ENCODE results near the gene DHRS2. TPM values are rescaled to one million over a fixed set of nuclear protein-coding genes. Genes with fewer than 3 reads are reported as not detected.
"Not testable (repeated sequence)": the region's sequence is repeated elsewhere in the genome, so short reads cannot be mapped to it uniquely, and the experiment has no call there.

The DHRS2 gene
- total and polyA plus RNA-seq, 2 of the 13 experiments (the other 11 are each of a cell fraction or from before 2014, with no cell fraction given), result 1,621 to 3,021 TPM

DNA sequence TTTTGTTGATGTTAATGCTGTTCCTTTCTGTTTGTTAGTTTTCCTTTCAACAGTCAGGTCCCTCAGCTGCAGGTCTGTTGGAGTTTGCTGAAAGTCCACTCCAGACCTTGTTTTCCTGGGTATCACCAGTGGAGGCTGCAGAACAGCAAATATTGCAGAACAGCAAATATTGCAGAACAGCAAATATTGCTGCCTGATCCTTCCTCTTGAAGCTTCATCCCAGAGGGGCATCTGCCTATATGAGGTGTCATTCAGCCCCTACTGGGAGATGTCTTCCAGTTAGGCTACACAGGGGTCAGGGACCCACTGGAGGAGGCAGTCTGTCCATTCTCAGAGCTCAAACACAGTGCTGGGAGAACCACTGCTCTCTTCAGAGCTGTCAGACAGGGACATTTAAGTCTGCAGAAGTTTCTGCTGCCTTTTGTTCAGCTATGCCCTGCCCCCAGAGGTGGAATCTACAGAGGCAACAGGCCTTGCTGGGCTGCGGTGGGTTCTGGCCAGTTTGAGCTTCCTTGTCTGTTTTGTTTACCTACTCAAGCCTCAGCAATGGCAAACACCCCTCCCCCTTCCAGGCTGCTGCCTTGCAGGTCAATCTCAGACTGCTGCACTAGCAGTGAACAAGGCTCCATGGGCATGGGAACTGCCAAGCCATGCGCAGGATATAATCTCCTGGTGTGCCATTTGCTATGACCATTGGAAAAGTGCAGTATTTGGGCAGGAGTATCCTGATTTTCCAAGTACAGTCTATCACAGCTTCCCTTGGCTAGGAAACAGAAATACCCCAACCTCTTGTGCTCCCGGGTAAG is 53.7 kb downstream of the DHRS2 start (continued):
- peak; percentile 48; the same call in 1 of the 2 replicates for TF ChIP-seq CBFB (CRISPR knock-in tag; IDR thresholded peaks at IDR 0.05)
- peak; percentile 67; the same call in 1 of the 2 replicates for TF ChIP-seq HMG20B (CRISPR knock-in tag; conservative IDR thresholded peaks at IDR 0.05)
- peak; percentile 88 for TF ChIP-seq NCOA2 (CRISPR knock-in tag; IDR thresholded peaks at IDR 0.05)
- peak; percentile 58; the same call in 1 of the 2 replicates for TF ChIP-seq PITX1 (CRISPR knock-in tag; IDR thresholded peaks at IDR 0.05)
- peak; percentile 51; the same call in 1 of the 2 replicates for TF ChIP-seq NFIC (IDR thresholded peaks at IDR 0.05; ENCODE audit: low read length)
- TF ChIP-seq, protein P1, sequence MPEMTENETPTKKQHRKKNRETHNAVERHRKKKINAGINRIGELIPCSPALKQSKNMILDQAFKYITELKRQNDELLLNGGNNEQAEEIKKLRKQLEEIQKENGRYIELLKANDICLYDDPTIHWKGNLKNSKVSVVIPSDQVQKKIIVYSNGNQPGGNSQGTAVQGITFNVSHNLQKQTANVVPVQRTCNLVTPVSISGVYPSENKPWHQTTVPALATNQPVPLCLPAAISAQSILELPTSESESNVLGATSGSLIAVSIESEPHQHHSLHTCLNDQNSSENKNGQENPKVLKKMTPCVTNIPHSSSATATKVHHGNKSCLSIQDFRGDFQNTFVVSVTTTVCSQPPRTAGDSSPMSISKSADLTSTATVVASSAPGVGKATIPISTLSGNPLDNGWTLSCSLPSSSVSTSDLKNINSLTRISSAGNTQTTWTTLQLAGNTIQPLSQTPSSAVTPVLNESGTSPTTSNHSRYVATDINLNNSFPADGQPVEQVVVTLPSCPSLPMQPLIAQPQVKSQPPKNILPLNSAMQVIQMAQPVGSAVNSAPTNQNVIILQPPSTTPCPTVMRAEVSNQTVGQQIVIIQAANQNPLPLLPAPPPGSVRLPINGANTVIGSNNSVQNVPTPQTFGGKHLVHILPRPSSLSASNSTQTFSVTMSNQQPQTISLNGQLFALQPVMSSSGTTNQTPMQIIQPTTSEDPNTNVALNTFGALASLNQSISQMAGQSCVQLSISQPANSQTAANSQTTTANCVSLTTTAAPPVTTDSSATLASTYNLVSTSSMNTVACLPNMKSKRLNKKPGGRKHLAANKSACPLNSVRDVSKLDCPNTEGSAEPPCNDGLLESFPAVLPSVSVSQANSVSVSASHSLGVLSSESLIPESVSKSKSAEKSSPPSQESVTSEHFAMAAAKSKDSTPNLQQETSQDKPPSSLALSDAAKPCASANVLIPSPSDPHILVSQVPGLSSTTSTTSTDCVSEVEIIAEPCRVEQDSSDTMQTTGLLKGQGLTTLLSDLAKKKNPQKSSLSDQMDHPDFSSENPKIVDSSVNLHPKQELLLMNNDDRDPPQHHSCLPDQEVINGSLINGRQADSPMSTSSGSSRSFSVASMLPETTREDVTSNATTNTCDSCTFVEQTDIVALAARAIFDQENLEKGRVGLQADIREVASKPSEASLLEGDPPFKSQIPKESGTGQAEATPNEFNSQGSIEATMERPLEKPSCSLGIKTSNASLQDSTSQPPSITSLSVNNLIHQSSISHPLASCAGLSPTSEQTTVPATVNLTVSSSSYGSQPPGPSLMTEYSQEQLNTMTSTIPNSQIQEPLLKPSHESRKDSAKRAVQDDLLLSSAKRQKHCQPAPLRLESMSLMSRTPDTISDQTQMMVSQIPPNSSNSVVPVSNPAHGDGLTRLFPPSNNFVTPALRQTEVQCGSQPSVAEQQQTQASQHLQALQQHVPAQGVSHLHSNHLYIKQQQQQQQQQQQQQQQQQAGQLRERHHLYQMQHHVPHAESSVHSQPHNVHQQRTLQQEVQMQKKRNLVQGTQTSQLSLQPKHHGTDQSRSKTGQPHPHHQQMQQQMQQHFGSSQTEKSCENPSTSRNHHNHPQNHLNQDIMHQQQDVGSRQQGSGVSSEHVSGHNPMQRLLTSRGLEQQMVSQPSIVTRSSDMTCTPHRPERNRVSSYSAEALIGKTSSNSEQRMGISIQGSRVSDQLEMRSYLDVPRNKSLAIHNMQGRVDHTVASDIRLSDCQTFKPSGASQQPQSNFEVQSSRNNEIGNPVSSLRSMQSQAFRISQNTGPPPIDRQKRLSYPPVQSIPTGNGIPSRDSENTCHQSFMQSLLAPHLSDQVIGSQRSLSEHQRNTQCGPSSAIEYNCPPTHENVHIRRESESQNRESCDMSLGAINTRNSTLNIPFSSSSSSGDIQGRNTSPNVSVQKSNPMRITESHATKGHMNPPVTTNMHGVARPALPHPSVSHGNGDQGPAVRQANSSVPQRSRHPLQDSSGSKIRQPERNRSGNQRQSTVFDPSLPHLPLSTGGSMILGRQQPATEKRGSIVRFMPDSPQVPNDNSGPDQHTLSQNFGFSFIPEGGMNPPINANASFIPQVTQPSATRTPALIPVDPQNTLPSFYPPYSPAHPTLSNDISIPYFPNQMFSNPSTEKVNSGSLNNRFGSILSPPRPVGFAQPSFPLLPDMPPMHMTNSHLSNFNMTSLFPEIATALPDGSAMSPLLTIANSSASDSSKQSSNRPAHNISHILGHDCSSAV (CRISPR knock-in tag; IDR thresholded peaks at IDR 0.05; ENCODE audit: borderline replicate concordance), result peak; percentile 78; the same call in 1 of the 2 replicates
- 0 out of 2 replicates have a peak, but pooled peaks have one; percentile 67 for TF ChIP-seq SNAPC2 (CRISPR knock-in tag; IDR thresholded peaks at IDR 0.05)
- not testable (repeated sequence) for TF ChIP-seq TCF12 (IDR thresholded peaks at IDR 0.05); MAZ (IDR thresholded peaks at IDR 0.05; ENCODE audit: borderline replicate concordance, low read depth, low read length)
- TF ChIP-seq TCF12 (CRISPR knock-in tag; IDR thresholded peaks at IDR 0.05), result peak; percentile 57; the same call in 1 of the 2 replicates
- peak; percentile 90 for TF ChIP-seq FOXA1 (IDR thresholded peaks at IDR 0.05)
- peak; percentile 96 for TF ChIP-seq FOXA1 (CRISPR knock-in tag; IDR thresholded peaks at IDR 0.05)
- TF ChIP-seq MAZ (CRISPR knock-in tag; IDR thresholded peaks at IDR 0.05; ENCODE audit: low read depth), result peak; percentile 50; the same call in 1 of the 2 replicates
- TF ChIP-seq, protein P2, sequence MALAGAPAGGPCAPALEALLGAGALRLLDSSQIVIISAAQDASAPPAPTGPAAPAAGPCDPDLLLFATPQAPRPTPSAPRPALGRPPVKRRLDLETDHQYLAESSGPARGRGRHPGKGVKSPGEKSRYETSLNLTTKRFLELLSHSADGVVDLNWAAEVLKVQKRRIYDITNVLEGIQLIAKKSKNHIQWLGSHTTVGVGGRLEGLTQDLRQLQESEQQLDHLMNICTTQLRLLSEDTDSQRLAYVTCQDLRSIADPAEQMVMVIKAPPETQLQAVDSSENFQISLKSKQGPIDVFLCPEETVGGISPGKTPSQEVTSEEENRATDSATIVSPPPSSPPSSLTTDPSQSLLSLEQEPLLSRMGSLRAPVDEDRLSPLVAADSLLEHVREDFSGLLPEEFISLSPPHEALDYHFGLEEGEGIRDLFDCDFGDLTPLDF (CRISPR knock-in tag; IDR thresholded peaks at IDR 0.05), result peak; percentile 25; the same call in 1 of the 2 replicates
- TF ChIP-seq, protein P3, sequence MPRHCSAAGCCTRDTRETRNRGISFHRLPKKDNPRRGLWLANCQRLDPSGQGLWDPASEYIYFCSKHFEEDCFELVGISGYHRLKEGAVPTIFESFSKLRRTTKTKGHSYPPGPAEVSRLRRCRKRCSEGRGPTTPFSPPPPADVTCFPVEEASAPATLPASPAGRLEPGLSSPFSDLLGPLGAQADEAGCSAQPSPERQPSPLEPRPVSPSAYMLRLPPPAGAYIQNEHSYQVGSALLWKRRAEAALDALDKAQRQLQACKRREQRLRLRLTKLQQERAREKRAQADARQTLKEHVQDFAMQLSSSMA (CRISPR knock-in tag; IDR thresholded peaks at IDR 0.05), result peak; percentile 38; the same call in 1 of the 2 replicates
- TF ChIP-seq MEIS1 (CRISPR knock-in tag; IDR thresholded peaks at IDR 0.05; ENCODE audit: borderline replicate concordance), result peak; percentile 17; the same call in 1 of the 2 replicates
- TF ChIP-seq, protein P4, sequence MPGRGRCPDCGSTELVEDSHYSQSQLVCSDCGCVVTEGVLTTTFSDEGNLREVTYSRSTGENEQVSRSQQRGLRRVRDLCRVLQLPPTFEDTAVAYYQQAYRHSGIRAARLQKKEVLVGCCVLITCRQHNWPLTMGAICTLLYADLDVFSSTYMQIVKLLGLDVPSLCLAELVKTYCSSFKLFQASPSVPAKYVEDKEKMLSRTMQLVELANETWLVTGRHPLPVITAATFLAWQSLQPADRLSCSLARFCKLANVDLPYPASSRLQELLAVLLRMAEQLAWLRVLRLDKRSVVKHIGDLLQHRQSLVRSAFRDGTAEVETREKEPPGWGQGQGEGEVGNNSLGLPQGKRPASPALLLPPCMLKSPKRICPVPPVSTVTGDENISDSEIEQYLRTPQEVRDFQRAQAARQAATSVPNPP (CRISPR knock-in tag; IDR thresholded peaks at IDR 0.05), result peak; percentile 76
- 0 out of 2 replicates have a peak, but pooled peaks have one; percentile 64 for TF ChIP-seq ELF4 (CRISPR knock-in tag; IDR thresholded peaks at IDR 0.05; ENCODE audit: borderline replicate concordance)

All from HepG2 (cell line).